Cardiac fibroblast (primary cell): ENCODE measurements around the gene EPB41L2.

ENCODE experiments used
- DNase-seq, 2 donors: peaks; one replicate each; pipeline versions ENCODE4 v3.0.0 to v3.0.0-alpha.2; 2010; ENCODE audit warnings: low read depth in 2 of 2
- H3K4me3 ChIP-seq, 2 donors: replicated peaks in 1 of 2; 1 replicate in 1 of 2; 2 replicates in 1 of 2; pipeline ENCODE4 v1.5.1; 2011; ENCODE audit warnings: low read depth in 2 of 2, low read length in 2 of 2, mild to moderate bottlenecking in 2 of 2, moderate library complexity in 1 of 2
- TF ChIP-seq, protein P1 (sequence below): IDR thresholded peaks from one replicate; pipeline ENCODE4 v1.5.1; 2011; ENCODE audit warnings: low read depth, mild to moderate bottlenecking, low read length, inconsistent platforms

Gene EPB41L2

DNA sequence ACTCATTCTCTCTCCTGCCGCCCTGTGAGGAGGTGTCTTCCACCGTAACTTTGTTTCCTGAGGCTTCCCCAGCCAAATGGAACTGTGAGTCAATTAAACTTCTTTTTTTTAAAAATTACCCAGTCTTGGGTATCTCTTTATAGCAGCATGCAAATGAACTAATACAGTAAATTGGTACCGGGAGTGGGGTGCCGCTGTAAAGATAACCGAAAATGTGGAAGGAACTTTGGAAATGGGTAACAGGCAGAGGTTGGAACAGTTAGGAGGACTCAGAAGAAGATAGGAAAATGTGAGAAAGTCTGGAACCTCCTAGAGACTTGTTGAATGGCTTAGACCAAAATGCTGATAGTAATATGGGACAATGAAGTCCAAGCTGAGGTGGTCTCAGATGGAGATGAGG is 55.8 kb downstream of the EPB41L2 start:
- no peak for DNase-seq
- TF ChIP-seq, protein P1, sequence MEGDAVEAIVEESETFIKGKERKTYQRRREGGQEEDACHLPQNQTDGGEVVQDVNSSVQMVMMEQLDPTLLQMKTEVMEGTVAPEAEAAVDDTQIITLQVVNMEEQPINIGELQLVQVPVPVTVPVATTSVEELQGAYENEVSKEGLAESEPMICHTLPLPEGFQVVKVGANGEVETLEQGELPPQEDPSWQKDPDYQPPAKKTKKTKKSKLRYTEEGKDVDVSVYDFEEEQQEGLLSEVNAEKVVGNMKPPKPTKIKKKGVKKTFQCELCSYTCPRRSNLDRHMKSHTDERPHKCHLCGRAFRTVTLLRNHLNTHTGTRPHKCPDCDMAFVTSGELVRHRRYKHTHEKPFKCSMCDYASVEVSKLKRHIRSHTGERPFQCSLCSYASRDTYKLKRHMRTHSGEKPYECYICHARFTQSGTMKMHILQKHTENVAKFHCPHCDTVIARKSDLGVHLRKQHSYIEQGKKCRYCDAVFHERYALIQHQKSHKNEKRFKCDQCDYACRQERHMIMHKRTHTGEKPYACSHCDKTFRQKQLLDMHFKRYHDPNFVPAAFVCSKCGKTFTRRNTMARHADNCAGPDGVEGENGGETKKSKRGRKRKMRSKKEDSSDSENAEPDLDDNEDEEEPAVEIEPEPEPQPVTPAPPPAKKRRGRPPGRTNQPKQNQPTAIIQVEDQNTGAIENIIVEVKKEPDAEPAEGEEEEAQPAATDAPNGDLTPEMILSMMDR: no peak
- H3K4me3 ChIP-seq: no peak overlapping the region

DNA sequence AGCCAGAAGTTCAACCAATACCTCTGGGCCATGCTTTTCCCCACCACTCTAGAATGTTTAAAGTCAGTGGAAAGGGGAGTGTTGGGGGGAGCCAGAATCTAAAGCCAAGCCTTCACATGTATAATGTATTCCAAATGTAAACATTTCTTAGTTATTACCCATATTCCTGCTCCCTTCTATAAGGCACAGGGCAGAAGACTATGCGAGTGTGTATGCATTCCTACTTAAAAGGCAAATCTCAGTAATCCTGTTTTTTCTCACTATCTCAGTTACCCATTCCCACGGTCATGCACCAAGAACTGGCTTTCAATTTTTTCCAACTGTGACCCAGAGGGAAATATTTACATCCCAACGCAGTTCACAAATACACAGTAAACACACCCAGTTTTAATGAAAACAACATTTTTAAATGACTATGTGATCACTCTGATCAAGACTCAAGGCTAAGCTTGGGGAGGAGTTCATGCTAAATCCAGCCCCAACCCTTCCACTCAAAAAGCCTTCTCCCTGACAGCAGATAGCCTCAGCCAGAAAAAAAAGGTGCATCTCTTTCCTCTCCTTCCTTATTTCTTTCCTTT is 57.5 kb downstream of the EPB41L2 start:
- DNase-seq: no peak
- TF ChIP-seq, protein P1: no peak
- H3K4me3 ChIP-seq: no peak overlapping the region

DNA sequence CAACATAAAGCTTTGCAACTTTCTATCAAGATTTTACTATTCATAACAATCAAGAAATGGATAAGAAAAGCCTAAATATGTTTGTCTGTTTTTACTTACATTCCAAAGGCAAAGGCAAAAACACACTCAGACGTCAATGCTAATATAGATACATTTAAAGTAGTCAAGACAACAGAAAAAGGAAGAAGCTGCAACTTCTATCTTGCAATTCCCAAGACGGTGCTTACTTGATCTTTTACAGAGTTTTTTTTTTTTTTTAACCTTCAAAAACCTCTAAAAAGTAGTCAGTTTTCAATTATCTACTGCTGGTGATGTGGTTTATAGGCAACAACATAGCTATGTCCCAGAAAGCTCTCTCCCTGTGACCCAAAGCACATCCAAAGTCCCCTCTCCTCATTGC is 58.1 kb downstream of the EPB41L2 start:
- no peak overlapping the region for H3K4me3 ChIP-seq
- no peak for DNase-seq
- TF ChIP-seq, protein P1: no peak

DNA sequence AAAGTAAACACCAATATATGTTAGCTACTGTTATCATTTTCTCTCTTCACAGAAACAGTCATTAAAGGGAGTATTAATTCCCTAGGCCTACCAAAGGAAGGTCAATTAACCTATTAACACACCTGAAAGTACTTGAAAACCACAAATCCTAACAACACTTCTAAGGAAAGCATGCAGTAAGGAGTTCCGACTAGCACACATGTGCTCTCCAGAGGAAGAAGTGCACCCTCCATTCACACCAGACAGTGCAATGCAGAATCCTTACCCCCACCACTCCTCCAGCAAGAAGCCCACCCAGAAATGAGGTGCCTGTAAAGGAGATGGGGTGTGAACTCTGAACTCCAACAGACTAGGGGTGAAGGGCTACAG is 58.7 kb downstream of the EPB41L2 start:
- TF ChIP-seq, protein P1: no peak
- no peak for DNase-seq
- no peak overlapping the region for H3K4me3 ChIP-seq

DNA sequence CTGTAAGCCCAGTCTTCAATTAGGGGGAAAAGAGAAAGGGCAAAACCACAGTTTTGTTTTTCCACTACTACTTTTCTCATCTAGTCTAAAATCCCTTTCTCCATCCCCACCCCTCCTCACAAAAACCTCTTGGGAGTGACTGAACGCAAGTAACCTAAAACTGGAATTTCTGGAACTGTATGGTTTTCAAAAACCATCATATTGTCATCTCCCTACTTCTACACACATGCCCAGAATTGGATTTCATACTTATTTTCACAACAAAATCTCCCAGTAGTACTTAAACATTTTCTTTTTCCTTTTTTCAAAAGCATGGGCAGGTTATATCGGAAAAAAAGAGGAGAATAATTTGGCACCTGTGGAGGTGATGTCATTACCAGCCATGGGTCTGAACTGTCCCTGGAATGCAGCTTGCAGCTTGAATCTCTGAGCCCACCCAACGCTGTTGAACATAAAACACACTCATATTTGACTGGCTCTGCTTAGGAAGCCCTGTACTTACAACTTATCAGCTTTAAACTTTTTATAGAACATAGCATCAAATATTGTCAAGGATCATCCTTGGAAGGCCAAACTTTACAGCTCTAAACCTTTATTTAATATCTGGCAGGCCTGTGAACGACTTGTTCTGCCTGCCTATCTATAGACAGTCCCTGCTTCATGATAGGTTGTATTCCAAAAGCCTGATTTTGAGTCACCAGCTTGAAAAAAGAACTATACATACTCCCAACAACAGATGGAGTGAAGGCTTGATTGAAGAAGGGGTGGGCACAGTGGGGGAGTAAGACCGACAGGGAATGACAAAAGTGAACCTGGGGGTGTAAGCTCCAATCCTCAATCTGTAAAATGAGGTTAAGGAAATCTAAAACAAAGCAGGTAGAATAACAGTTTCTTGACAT is 59.3 kb downstream of the EPB41L2 start:
- no peak for DNase-seq
- no peak overlapping the region for H3K4me3 ChIP-seq
- TF ChIP-seq, protein P1: no peak

DNA sequence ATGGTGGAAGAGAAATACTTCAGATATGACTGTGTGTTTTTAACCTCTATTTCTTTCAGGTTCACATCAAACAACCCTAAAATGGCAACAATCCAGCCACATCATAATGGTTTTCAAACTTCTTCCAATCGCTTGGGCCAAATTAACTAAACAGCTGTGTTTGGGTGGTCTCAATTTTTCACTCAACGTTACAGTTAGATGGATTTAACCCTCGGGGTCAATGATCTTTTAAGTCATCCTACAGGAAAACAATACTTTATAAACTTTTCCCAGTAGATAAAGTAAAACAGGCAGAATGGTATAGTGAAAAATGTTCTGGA is 60.4 kb downstream of the EPB41L2 start:
- no peak overlapping the region for H3K4me3 ChIP-seq

More for the DNA sequence above, 60.4 kb downstream of the EPB41L2 start:
- no peak for DNase-seq
- TF ChIP-seq, protein P1: no peak
